SIG-M5 (cell line): ENCODE results near the gene ZNF426.

Experiments used
- DNase-seq: peaks from one replicate; lab custom pipeline; 2025; lab: John Stamatoyannopoulos, UW

Gene ZNF426

GRCh38 chr19:9498183-9498902 lies 40.1 kb downstream of the ZNF426 start, which contains the start of gene ZNF560:
Gene ZNF560 (minus strand): TSS chr19:9498616. CDS start chr19:9475313, 23,303 bp downstream.
- DNase-seq = no peak

- DNase-seq = no peak
Observed at GRCh38 chr19:9494096-9494495, 44.3 kb downstream of the ZNF426 start.

DNA sequence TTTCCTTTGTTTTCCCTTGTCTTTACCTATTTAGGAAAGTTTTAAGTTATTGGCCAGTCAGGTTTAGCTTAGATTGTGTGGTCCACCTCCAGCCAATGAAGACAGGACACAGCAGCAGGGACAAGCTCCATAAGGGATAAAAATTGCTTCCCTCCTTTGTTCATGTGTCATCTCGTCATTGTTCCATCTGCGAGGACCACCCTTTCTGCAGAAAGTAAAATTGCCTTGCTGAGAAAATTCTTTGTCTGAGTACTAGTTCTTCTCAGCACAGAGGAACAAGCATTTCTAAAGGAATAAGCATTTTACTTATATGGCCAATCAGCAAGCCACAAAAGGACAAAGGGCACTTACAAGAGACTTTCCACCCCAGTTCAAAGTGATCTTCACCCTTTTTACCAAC lies 51.4 kb downstream of the ZNF426 start:
- DNase-seq = no peak

DNA sequence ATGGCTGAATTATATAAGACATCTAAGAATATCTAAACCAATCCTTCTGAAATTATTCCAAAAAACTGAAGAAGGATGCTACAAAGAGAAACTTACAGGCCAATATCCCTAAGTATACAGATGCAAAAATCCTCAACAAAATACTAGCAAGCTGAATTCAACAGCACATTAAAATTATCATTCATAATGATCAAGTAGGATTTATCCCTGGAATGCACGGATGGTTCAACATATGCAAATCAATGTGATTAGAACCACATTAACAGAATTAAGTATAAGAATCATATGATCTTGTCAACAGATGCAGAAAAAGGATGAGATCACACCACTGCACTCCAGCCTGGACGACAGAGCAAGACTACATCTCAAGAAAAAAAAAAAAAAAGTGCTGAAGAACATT lies 53.3 kb downstream of the ZNF426 start:
- DNase-seq = no peak

DNA sequence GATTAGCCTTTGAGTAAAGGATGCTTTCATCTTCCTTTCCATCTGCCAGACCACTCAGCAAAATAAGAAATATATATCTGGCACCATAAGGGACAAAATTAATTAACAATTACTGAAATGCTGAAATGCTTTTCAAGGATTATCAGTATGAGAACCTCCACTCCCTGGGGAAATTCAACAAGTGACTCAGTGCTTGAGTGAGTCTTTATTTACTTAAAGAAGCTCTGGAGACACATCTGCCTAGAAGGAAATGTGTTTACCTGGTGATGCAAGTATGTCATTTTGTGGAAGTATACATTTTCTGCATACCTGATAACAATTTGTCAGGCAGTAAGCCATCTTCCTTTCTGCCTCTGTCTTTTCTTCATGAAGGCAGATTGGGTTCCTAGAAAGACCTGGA lies 63.5 kb downstream of the ZNF426 start:
- DNase-seq = no peak
